IMR-90 (cell line): ENCODE data around the gene CTNNA1. TPM values are rescaled to one million over a fixed set of nuclear protein-coding genes. Genes with fewer than 3 reads are reported as not detected.

Experiments used
- ATAC-seq: fragments of 200-7000 bp; cut with Tn5 transposase; 2 replicates; pipeline ENCODE4 v1.9.1; 2020; ENCODE audit warnings: low read depth, mild to moderate bottlenecking, moderate library complexity
- BruUV-seq: library from RNA; stranded (reverse); fragments of 400-500 nt; replicated peaks from 2 replicates; lab custom pipeline; 2021; lab: Mats Ljungman, UMichigan
- CTCF ChIA-PET: fragments of 300-600 bp; formaldehyde crosslinking; extraction: SDS; loops from one replicate; lab custom pipeline; 2021; ENCODE audit warnings: antibody characterized with exemption; lab: Yijun Ruan, JAX
- POLR2A ChIA-PET: fragments of 300-600 bp; sonication (Branson Sonifier 250); formaldehyde crosslinking; loops from one replicate; lab custom pipeline; 2022; ENCODE audit warnings: antibody characterized with exemption; ENCODE audit not compliant: unreplicated experiment; lab: Charles Lee
- DNase-seq: peaks from one replicate; pipeline ENCODE4 v3.0.0; 2013
- H2AFZ ChIP-seq: replicated peaks from 2 replicates; pipeline ENCODE3; 2013; ENCODE audit warnings: low read length, mild to moderate bottlenecking; ENCODE audit not compliant: poor library complexity
- H2AK5ac ChIP-seq: 2 replicates; pipeline ENCODE4 v1.6.1; 2013; ENCODE audit warnings: low read depth, low read length, inconsistent platforms
- H2AK9ac ChIP-seq: replicated peaks from 2 replicates; pipeline ENCODE3; 2013; ENCODE audit warnings: mild to moderate bottlenecking, low read depth, low read length, moderate library complexity; ENCODE audit not compliant: poor library complexity
- H2BK120ac ChIP-seq: 2 replicates; pipeline ENCODE4 v1.6.1; 2013; ENCODE audit warnings: low read depth, low read length, inconsistent platforms
- H2BK15ac ChIP-seq: 3 replicates; pipeline ENCODE4 v1.6.1; 2013; ENCODE audit warnings: low read depth, low read length, inconsistent platforms
- H2BK20ac ChIP-seq: 2 replicates; pipeline ENCODE4 v1.6.1; 2013; ENCODE audit warnings: low read depth, mild to moderate bottlenecking, inconsistent platforms, low read length, moderate library complexity
- H2BK5ac ChIP-seq: 2 replicates; pipeline ENCODE4 v1.6.1; 2013; ENCODE audit warnings: mild to moderate bottlenecking, low read depth, low read length, inconsistent platforms; ENCODE audit not compliant: poor library complexity, severe bottlenecking
- H3K14ac ChIP-seq: replicated peaks from 2 replicates; pipeline ENCODE4 v1.6.1; 2013; ENCODE audit warnings: low read depth, low read length, inconsistent platforms
- H3K18ac ChIP-seq: 2 replicates; pipeline ENCODE4 v1.6.1; 2013; ENCODE audit warnings: low read depth, low read length, control low read depth
- H3K23ac ChIP-seq: 2 replicates; pipeline ENCODE4 v1.6.1; 2013; ENCODE audit warnings: low read depth, low read length, inconsistent platforms
- H3K27ac ChIP-seq: 2 replicates; pipeline ENCODE4 v1.5.1; 2013; ENCODE audit warnings: mild to moderate bottlenecking, control low read depth, low read length; ENCODE audit not compliant: insufficient read depth
- H3K27me3 ChIP-seq: 2 replicates; pipeline ENCODE4 v1.6.1; 2013; ENCODE audit warnings: low read length; ENCODE audit not compliant: control insufficient read depth, insufficient read depth
- H3K36me3 ChIP-seq: 2 replicates; pipeline ENCODE4 v1.6.1; 2013; ENCODE audit warnings: low read length, mixed read lengths; ENCODE audit not compliant: control insufficient read depth, insufficient read depth
- H3K4ac ChIP-seq: 2 replicates; pipeline ENCODE4 v1.6.1; 2013; ENCODE audit warnings: low read depth, low read length, inconsistent platforms
- H3K4me1 ChIP-seq: 2 replicates; pipeline ENCODE4 v1.6.1; 2013; ENCODE audit warnings: low read length, mixed read lengths; ENCODE audit not compliant: control insufficient read depth, insufficient read depth
- H3K4me2 ChIP-seq: 2 replicates; pipeline ENCODE4 v1.6.1; 2013; ENCODE audit warnings: low read depth, mild to moderate bottlenecking, control low read depth, low read length, moderate library complexity
- H3K4me3 ChIP-seq: 2 replicates; pipeline ENCODE4 v1.5.1; 2013; ENCODE audit warnings: low read depth, mild to moderate bottlenecking, control low read depth, low read length, moderate library complexity; ENCODE audit not compliant: insufficient read depth
- H3K56ac ChIP-seq: 2 replicates; pipeline ENCODE4 v1.6.1; 2013; ENCODE audit warnings: low read length, inconsistent platforms; ENCODE audit not compliant: insufficient read depth; ENCODE audit errors: extremely low read depth
- H3K79me1 ChIP-seq, 2 experiments: 2 replicates each; pipeline ENCODE4 v1.6.1; 2013; ENCODE audit warnings: low read length in 2 of 2, inconsistent platforms in 1 of 2, low read depth in 1 of 2
- H3K9ac ChIP-seq: 2 replicates; pipeline ENCODE4 v1.6.1; 2013; ENCODE audit warnings: low read depth, low read length, control low read depth
- H3K9me1 ChIP-seq: 2 replicates; pipeline ENCODE4 v1.6.1; 2013; ENCODE audit warnings: low read length, inconsistent platforms; ENCODE audit not compliant: insufficient read depth
- H3K9me3 ChIP-seq: 2 replicates; pipeline ENCODE4 v1.6.1; 2013; ENCODE audit warnings: low read length; ENCODE audit not compliant: control insufficient read depth, insufficient read depth
- H4K20me1 ChIP-seq: 2 replicates; pipeline ENCODE4 v1.6.1; 2013; ENCODE audit warnings: low read length, inconsistent platforms; ENCODE audit not compliant: insufficient read depth
- H4K5ac ChIP-seq: 2 replicates; pipeline ENCODE4 v1.6.1; 2013; ENCODE audit warnings: mild to moderate bottlenecking, low read depth, low read length, control low read depth
- H4K8ac ChIP-seq, 2 experiments: 2 replicates each; pipeline ENCODE4 v1.6.1; 2013; ENCODE audit warnings: low read depth in 2 of 2, low read length in 2 of 2, control low read depth in 1 of 2, inconsistent platforms in 1 of 2
- H4K91ac ChIP-seq: 2 replicates; pipeline ENCODE4 v1.6.1; 2013; ENCODE audit warnings: low read depth, low read length, inconsistent platforms; ENCODE audit not compliant: insufficient read depth
- BHLHE40 ChIP-seq: fragments of 150-350 bp; IDR thresholded peaks from 2 replicates; pipeline ENCODE4 v1.6.1; 2016; ENCODE audit warnings: mild to moderate bottlenecking, low read depth, low read length
- CEBPB ChIP-seq: IDR thresholded peaks from 2 replicates; pipeline ENCODE4 v1.6.1; 2012; ENCODE audit warnings: low read depth, low read length, improper control_type of control experiment
- CHD1 ChIP-seq: IDR thresholded peaks from 2 replicates; pipeline ENCODE4 v1.6.1; 2012; ENCODE audit warnings: low read depth, low read length, improper control_type of control experiment
- FOS ChIP-seq: fragments of 150-350 bp; IDR thresholded peaks from 2 replicates; pipeline ENCODE4 v1.6.1; 2016; ENCODE audit warnings: low read depth, low read length
- MAFK ChIP-seq: IDR thresholded peaks from 2 replicates; pipeline ENCODE4 v1.6.1; 2012; ENCODE audit warnings: low read depth, low read length, improper control_type of control experiment
- MAZ ChIP-seq: IDR thresholded peaks from 2 replicates; pipeline ENCODE4 v1.6.1; 2012; ENCODE audit warnings: low read depth, mild to moderate bottlenecking, low read length, improper control_type of control experiment, moderate library complexity, borderline replicate concordance
- MXI1 ChIP-seq: IDR thresholded peaks from 2 replicates; pipeline ENCODE4 v1.6.1; 2012; ENCODE audit warnings: low read depth, mild to moderate bottlenecking, low read length, moderate library complexity, borderline replicate concordance
- NFE2L2 ChIP-seq: fragments of 150-350 bp; IDR thresholded peaks from 2 replicates; pipeline ENCODE4 v1.6.1; 2016; ENCODE audit warnings: low read depth, mild to moderate bottlenecking, low read length
- POLR2A ChIP-seq: IDR thresholded peaks from 2 replicates; pipeline ENCODE4 v1.6.1; 2012; ENCODE audit warnings: mild to moderate bottlenecking, low read depth, low read length
- RAD21 ChIP-seq: IDR thresholded peaks from 2 replicates; pipeline ENCODE4 v1.6.1; 2012; ENCODE audit warnings: low read length, improper control_type of control experiment
- RCOR1 ChIP-seq: IDR thresholded peaks from 2 replicates; pipeline ENCODE4 v1.6.1; 2012; ENCODE audit warnings: mild to moderate bottlenecking, low read length, improper control_type of control experiment; ENCODE audit not compliant: insufficient replicate concordance
- RFX5 ChIP-seq: IDR thresholded peaks from 2 replicates; pipeline ENCODE4 v1.8.0; 2012; ENCODE audit warnings: low read depth, mild to moderate bottlenecking, low read length, moderate library complexity
- SMC3 ChIP-seq: fragments of 150-350 bp; IDR thresholded peaks from 2 replicates; pipeline ENCODE4 v1.6.1; 2016; ENCODE audit warnings: low read depth, mild to moderate bottlenecking, antibody characterized with exemption, low read length, moderate library complexity
- WGBS, 2 experiments: methylation state at CpG; one replicate each; pipeline versions ENCODE4 v1.1.5 to v1.1.7; 2013; ENCODE audit warnings: missing lambda C conversion rate in 2 of 2; ENCODE audit not compliant: insufficient read length in 1 of 2; ENCODE audit errors: extremely low coverage in 2 of 2; 5-methylcytosine and 5-hydroxymethylcytosine counted together
- dilution Hi-C: fragments of 300-500 bp; cut with HindIII; formaldehyde crosslinking; loops from one replicate; pipeline ENCODE4 v1.14.3; 2018; ENCODE audit warnings: low sequenced_read_pairs; ENCODE audit not compliant: unreplicated experiment
- in situ Hi-C: fragments of 300-500 bp; cut with MboI; formaldehyde crosslinking; loops from 3 replicates; pipeline ENCODE4 v1.14.3; 2019; ENCODE audit warnings: low sequenced_read_pairs, inconsistent platforms, mixed read lengths
- intact Hi-C: fragments of 100-400 bp; cut with micrococcal nuclease; formaldehyde crosslinking; loops from 2 replicates; pipeline ENCODE4 v1.10.0; 2022
- polyA plus RNA-seq, 3 experiments: library from polyadenylated mRNA; depleted of rRNA; stranded (reverse); fragments of >200 nt; gene quantifications; 2 replicates each; pipeline ENCODE4 v1.2.3, GENCODE V29; 2012; ENCODE audit warnings: low replicate concordance in 1 of 3
- total RNA-seq: library from RNA; depleted of rRNA; stranded (reverse); fragments of >200 nt; gene quantifications from 2 replicates; pipeline ENCODE4 v1.2.3, GENCODE V29; 2012
- TF ChIP-seq, protein P1 (sequence below): fragments of 150-350 bp; IDR thresholded peaks from 2 replicates; pipeline ENCODE4 v1.6.1; 2016; ENCODE audit warnings: low read depth, mild to moderate bottlenecking, low read length, moderate library complexity, borderline replicate concordance
- TF ChIP-seq, protein P2 (sequence below): conservative IDR thresholded peaks from 2 replicates; pipeline ENCODE4 v1.5.1; 2012; ENCODE audit warnings: mild to moderate bottlenecking, low read depth, low read length, improper control_type of control experiment
- TF ChIP-seq, protein P3 (sequence below): fragments of 150-350 bp; IDR thresholded peaks from 2 replicates; pipeline ENCODE4 v1.6.1; 2017; ENCODE audit warnings: mild to moderate bottlenecking, antibody characterized with exemption, low read length, low read depth

The CTNNA1 gene
- total and polyA plus RNA-seq, 2 of the 4 experiments (the other 2 are of a cell fraction), result 220 to 471 TPM

DNA sequence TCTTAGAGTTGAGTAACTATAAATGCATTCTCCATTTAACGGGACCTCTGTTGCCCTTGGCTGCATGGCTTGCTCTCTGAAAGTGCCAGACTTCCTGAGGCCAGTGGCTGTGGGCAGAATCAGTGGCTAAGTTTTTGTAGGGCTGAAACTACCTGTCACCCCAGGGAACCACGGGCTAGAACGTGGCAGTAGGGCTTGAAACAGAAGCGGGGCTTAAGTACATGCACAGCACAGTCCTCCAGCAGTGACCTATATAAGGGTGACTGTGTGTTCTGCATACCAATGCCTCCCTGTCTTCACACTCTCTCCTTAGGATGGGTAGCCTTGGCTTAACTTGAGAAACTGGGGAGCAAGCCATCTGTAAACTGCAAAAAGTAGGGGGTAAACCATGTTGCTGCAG is 165.5 kb downstream of the CTNNA1 start:
- Histone ChIP-seq H3K9me3 (no peaks in the 10 kb centered on the region), H3K36me3 (peaks cover 21% of the 10 kb centered on the region), H4K91ac (no peak overlapping the region), H2BK15ac (no peak overlapping the region), H2AK5ac (no peak overlapping the region), H4K20me1 (peaks cover 9% of the 10 kb centered on the region; the same call in 1 of the 2 replicates), H2AFZ (no peak overlapping the region), H3K14ac (no peak overlapping the region), H3K4me2 (no peak overlapping the region), H2BK120ac (no peak overlapping the region), H4K8ac (no peak overlapping the region), H3K27ac (no peak overlapping the region), H3K9me1 (peaks cover 7% of the 10 kb centered on the region; the same call in 1 of the 2 replicates), H3K18ac (no peak overlapping the region), H3K4me3 (no peak overlapping the region), H3K27me3 (no peaks in the 10 kb centered on the region), H2AK9ac (no peak overlapping the region), H3K23ac (no peak overlapping the region), H3K9ac (no peak overlapping the region), H3K4me1 (no peaks in the 10 kb centered on the region; the same call in 1 of the 2 replicates), H2BK20ac (no peak overlapping the region), H2BK5ac (no peak overlapping the region), H3K79me1 (peaks cover 16 to 56% of the 10 kb centered on the region in 2 experiments), H3K4ac (no peak overlapping the region), H4K5ac (no peak overlapping the region), H3K56ac (no peak overlapping the region)
- BruUV-seq, result no TSS peak
- DNase-seq (no peak), ATAC-seq (no peak)
- dilution Hi-C loops (no loop called here), intact Hi-C loops (no loop called here), in situ Hi-C loops (no loop called here)
- ChIA-PET POLR2A (no interaction called here), CTCF (no interaction called here)
- no peak for TF ChIP-seq NFE2L2
- no peak for TF ChIP-seq POLR2A
- TF ChIP-seq RAD21, result no peak
- no peak for TF ChIP-seq RFX5
- no peak for TF ChIP-seq CHD1
- no peak for TF ChIP-seq RCOR1
- TF ChIP-seq MAZ, result no peak
- TF ChIP-seq BHLHE40, result no peak
- TF ChIP-seq, protein P1, sequence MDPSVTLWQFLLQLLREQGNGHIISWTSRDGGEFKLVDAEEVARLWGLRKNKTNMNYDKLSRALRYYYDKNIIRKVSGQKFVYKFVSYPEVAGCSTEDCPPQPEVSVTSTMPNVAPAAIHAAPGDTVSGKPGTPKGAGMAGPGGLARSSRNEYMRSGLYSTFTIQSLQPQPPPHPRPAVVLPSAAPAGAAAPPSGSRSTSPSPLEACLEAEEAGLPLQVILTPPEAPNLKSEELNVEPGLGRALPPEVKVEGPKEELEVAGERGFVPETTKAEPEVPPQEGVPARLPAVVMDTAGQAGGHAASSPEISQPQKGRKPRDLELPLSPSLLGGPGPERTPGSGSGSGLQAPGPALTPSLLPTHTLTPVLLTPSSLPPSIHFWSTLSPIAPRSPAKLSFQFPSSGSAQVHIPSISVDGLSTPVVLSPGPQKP, result no peak
- TF ChIP-seq MAFK, result no peak
- TF ChIP-seq FOS, result no peak
- TF ChIP-seq, protein P2, sequence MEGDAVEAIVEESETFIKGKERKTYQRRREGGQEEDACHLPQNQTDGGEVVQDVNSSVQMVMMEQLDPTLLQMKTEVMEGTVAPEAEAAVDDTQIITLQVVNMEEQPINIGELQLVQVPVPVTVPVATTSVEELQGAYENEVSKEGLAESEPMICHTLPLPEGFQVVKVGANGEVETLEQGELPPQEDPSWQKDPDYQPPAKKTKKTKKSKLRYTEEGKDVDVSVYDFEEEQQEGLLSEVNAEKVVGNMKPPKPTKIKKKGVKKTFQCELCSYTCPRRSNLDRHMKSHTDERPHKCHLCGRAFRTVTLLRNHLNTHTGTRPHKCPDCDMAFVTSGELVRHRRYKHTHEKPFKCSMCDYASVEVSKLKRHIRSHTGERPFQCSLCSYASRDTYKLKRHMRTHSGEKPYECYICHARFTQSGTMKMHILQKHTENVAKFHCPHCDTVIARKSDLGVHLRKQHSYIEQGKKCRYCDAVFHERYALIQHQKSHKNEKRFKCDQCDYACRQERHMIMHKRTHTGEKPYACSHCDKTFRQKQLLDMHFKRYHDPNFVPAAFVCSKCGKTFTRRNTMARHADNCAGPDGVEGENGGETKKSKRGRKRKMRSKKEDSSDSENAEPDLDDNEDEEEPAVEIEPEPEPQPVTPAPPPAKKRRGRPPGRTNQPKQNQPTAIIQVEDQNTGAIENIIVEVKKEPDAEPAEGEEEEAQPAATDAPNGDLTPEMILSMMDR, result no peak
- no peak for TF ChIP-seq SMC3
- TF ChIP-seq, protein P3, sequence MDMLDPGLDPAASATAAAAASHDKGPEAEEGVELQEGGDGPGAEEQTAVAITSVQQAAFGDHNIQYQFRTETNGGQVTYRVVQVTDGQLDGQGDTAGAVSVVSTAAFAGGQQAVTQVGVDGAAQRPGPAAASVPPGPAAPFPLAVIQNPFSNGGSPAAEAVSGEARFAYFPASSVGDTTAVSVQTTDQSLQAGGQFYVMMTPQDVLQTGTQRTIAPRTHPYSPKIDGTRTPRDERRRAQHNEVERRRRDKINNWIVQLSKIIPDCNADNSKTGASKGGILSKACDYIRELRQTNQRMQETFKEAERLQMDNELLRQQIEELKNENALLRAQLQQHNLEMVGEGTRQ, result no peak
- no peak for TF ChIP-seq MXI1
- no peak for TF ChIP-seq CEBPB
- WGBS, 2 experiments, result no CpG with 5 or more reads among the region's 4 CpGs
